ENCODE data around the gene TLE6. TPM values are rescaled to one million over a fixed set of nuclear protein-coding genes. Genes with fewer than 3 reads are reported as not detected.

The TLE6 gene
- total and polyA plus RNA-seq, 2 of the 13 experiments (the other 11 are each of a cell fraction or from before 2014, with no cell fraction given), result 0.24 to 5.5 TPM

DNA sequence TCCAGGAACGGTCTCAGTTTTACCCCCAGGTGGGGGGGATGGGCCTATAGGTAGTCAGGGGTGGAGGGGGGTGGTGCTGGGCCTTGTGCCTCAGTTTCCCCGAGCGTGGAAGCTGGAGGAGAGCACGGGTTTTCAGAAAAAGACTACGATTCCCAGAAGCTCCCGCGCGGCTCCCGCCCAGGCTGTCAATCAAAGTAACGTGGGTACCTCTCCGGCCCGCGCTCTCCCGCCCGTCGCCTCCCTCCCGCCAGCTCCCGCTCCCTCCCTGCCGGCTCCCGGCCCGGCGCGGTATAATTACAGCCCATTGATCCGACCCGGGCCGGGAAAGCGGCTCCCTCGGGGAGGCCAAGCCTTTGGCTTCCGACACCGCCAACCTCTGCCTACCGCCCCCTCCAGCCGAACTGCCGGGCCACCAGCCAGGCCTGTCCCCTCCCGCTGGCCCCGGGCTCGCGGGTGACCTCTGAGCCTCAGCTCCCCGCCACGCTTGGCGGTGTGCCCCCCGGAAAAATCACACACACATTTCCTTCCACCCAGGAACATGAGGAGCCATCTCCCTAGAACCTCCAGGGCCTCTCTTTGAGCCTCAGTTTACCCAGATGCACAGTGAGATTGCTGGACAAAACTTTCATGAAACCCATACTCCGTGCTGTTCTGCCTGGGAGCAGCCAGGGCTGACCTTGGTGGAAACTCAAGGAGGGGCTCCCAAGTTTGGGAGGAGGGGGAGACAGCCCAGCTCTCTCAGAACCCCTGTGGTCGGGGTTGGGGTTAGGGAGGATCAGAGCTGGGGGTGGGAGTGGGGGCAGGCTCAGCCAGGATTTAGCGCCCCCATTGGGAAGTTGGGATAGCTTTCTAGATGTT, 59.0 kb downstream of the TLE6 start (continued):
- TF ChIP-seq, protein P1, sequence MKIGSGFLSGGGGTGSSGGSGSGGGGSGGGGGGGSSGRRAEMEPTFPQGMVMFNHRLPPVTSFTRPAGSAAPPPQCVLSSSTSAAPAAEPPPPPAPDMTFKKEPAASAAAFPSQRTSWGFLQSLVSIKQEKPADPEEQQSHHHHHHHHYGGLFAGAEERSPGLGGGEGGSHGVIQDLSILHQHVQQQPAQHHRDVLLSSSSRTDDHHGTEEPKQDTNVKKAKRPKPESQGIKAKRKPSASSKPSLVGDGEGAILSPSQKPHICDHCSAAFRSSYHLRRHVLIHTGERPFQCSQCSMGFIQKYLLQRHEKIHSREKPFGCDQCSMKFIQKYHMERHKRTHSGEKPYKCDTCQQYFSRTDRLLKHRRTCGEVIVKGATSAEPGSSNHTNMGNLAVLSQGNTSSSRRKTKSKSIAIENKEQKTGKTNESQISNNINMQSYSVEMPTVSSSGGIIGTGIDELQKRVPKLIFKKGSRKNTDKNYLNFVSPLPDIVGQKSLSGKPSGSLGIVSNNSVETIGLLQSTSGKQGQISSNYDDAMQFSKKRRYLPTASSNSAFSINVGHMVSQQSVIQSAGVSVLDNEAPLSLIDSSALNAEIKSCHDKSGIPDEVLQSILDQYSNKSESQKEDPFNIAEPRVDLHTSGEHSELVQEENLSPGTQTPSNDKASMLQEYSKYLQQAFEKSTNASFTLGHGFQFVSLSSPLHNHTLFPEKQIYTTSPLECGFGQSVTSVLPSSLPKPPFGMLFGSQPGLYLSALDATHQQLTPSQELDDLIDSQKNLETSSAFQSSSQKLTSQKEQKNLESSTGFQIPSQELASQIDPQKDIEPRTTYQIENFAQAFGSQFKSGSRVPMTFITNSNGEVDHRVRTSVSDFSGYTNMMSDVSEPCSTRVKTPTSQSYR (CRISPR knock-in tag; IDR thresholded peaks at IDR 0.05; ENCODE audit: borderline replicate concordance), result no peak
- TF ChIP-seq POLR2AphosphoS5 (IDR thresholded peaks at IDR 0.05; ENCODE audit: low read depth, low read length), result no peak
- no peak for TF ChIP-seq SOX6 (IDR thresholded peaks at IDR 0.05)
- TF ChIP-seq SOX6 (CRISPR knock-in tag; IDR thresholded peaks at IDR 0.05), result peak; percentile 60
- TF ChIP-seq ZNF33B (CRISPR knock-in tag; IDR thresholded peaks at IDR 0.05), result no peak
- TF ChIP-seq ZNF543 (CRISPR knock-in tag; IDR thresholded peaks at IDR 0.05), result no peak; the same call in 1 of the 2 replicates
- TF ChIP-seq, protein P2, sequence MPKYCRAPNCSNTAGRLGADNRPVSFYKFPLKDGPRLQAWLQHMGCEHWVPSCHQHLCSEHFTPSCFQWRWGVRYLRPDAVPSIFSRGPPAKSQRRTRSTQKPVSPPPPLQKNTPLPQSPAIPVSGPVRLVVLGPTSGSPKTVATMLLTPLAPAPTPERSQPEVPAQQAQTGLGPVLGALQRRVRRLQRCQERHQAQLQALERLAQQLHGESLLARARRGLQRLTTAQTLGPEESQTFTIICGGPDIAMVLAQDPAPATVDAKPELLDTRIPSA (CRISPR knock-in tag; IDR thresholded peaks at IDR 0.05; ENCODE audit: borderline replicate concordance), result no peak
- TF ChIP-seq, protein P3, sequence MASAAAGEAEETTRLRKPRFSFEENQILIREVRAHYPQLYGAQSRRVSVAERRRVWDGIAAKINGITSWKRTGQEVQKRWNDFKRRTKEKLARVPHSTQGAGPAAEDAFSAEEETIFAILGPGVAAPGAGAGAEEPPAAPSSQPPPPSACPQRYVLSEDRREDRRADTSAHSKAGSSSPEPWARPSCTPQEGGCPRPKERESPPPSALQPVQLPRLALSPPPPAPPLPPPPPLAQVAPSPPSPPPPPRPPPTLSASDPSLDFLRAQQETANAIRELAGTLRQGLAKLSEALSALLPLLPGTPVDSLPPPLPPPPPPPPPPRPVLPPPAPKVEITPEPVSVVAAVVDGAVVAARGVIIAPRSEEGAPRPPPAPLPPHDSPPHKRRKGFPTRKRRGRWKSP (CRISPR knock-in tag; IDR thresholded peaks at IDR 0.05), result peak; percentile 41; the same call in 1 of the 2 replicates
- TF ChIP-seq ZFP62 (CRISPR knock-in tag; IDR thresholded peaks at IDR 0.05), result no peak
- peak; percentile 46; the same call in 1 of the 2 replicates for TF ChIP-seq ELF3 (CRISPR knock-in tag; IDR thresholded peaks at IDR 0.05)
- TF ChIP-seq ZNF747 (CRISPR knock-in tag; IDR thresholded peaks at IDR 0.05; ENCODE audit: borderline replicate concordance), result no peak
- peak; percentile 49; the same call in 1 of the 2 replicates for TF ChIP-seq MED13 (CRISPR knock-in tag; IDR thresholded peaks at IDR 0.05)
- TF ChIP-seq AKAP8 (CRISPR knock-in tag; IDR thresholded peaks at IDR 0.05), result peak; percentile 43; the same call in 1 of the 2 replicates
- TF ChIP-seq HMGA1 (CRISPR knock-in tag; conservative IDR thresholded peaks at IDR 0.05), result no peak
- no peak for TF ChIP-seq SNAI1 (CRISPR knock-in tag; IDR thresholded peaks at IDR 0.05; ENCODE audit: borderline replicate concordance)
- TF ChIP-seq, protein P4, sequence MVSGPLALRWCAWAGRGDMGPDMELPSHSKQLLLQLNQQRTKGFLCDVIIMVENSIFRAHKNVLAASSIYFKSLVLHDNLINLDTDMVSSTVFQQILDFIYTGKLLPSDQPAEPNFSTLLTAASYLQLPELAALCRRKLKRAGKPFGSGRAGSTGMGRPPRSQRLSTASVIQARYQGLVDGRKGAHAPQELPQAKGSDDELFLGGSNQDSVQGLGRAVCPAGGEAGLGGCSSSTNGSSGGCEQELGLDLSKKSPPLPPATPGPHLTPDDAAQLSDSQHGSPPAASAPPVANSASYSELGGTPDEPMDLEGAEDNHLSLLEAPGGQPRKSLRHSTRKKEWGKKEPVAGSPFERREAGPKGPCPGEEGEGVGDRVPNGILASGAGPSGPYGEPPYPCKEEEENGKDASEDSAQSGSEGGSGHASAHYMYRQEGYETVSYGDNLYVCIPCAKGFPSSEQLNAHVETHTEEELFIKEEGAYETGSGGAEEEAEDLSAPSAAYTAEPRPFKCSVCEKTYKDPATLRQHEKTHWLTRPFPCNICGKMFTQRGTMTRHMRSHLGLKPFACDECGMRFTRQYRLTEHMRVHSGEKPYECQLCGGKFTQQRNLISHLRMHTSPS (CRISPR knock-in tag; IDR thresholded peaks at IDR 0.05; ENCODE audit: low read depth), result no peak
- TF ChIP-seq SATB2 (CRISPR knock-in tag; IDR thresholded peaks at IDR 0.05), result no peak
- TF ChIP-seq ZNF547 (CRISPR knock-in tag; IDR thresholded peaks at IDR 0.05), result no peak
- TF ChIP-seq TMF1 (CRISPR knock-in tag; IDR thresholded peaks at IDR 0.05; ENCODE audit: low read depth), result no peak
- no peak for TF ChIP-seq ZNF879 (CRISPR knock-in tag; IDR thresholded peaks at IDR 0.05)
- TF ChIP-seq FOXA3 (CRISPR knock-in tag; IDR thresholded peaks at IDR 0.05), result 0 out of 2 replicates have a peak, but pooled peaks have one; percentile 25
- TF ChIP-seq REXO4 (CRISPR knock-in tag; IDR thresholded peaks at IDR 0.05; ENCODE audit: borderline replicate concordance), result no peak
- no peak for TF ChIP-seq ZNF660 (CRISPR knock-in tag; IDR thresholded peaks at IDR 0.05; ENCODE audit: borderline replicate concordance, low read depth)
- TF ChIP-seq ZNF720 (CRISPR knock-in tag; IDR thresholded peaks at IDR 0.05), result no peak
- no peak for TF ChIP-seq ZNF672 (CRISPR knock-in tag; IDR thresholded peaks at IDR 0.05)

Data from HepG2 (cell line).